Islet of Langerhans (tissue), 1 donor: ENCODE measurements around the gene NLRP8.
"Not testable (repeated sequence)": the region's sequence is repeated elsewhere in the genome, so short reads cannot be mapped to it uniquely, and the experiment has no call there.

Source experiments
- FAIRE-seq: peaks from one replicate; lab custom pipeline; 2011; peaks lifted over from hg19 to GRCh38; lab: Jason Lieb, UNC

Gene NLRP8

GRCh38 chr19:55947532-55947931 is at the start of gene NLRP8:
TSS of gene NLRP8 (plus strand) at chr19:55947832.
- FAIRE-seq = no peak

GRCh38 chr19:55898911-55899310 is 48.7 kb upstream of the NLRP8 start:
- no peak for FAIRE-seq

DNA sequence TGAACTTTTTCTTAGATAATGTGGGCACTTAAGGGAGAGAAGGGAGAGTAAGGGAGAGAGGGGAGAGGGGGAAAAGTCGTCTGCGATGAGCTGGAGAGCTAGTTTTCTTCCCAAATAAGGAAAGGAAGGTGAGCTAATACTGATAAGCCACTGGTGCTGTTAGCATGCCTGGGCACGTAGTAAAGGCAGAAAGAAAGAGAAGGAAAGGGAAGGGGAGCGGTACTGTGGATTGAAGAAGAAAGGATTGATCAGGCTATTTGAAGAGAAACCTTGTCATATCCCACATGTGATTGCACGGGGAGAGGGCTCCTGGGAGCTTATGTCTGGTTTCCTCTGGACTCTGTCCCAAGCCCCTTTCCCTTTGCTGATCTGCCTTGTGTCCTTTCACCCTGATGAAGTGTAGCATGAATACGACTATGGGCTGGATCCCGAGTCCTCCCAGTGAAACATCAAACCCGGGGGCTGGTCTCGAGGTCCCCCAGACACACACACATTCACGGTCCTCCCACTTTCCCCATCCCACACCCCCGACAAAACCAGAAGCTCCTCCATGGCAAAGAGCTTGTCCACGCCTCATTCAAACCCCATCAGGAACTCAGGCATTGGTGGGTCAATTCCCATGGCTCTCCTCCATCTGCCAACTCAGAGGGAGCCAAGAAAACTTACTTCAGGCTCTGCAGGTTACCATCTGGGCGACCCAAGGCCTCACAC is 46.1 kb upstream of the NLRP8 start:
- FAIRE-seq = no peak

GRCh38 chr19:55902080-55902751 is 45.4 kb upstream of the NLRP8 start:
- FAIRE-seq = no peak

DNA sequence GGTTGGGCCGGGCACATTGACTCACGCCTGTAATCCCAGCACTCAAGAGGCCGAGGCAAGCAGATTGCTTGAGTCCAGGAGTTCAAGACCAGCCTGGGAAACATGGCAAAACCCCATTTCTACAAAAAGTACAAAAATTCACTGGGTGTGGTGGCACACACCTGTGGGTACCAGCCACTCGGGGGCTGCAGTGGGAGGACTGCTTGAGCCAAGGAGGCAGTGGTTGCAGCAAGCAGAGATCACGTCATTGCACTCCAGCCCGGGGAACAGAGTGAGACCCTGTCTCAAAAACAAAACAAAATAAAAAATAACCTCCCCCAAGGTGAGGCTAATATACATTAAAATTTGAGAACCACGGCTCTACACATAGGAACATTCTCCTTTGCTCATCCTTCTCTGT is 40.3 kb upstream of the NLRP8 start:
- FAIRE-seq = no peak

- no peak for FAIRE-seq
Measured at GRCh38 chr19:55907746-55908145, 39.9 kb upstream of the NLRP8 start.

DNA sequence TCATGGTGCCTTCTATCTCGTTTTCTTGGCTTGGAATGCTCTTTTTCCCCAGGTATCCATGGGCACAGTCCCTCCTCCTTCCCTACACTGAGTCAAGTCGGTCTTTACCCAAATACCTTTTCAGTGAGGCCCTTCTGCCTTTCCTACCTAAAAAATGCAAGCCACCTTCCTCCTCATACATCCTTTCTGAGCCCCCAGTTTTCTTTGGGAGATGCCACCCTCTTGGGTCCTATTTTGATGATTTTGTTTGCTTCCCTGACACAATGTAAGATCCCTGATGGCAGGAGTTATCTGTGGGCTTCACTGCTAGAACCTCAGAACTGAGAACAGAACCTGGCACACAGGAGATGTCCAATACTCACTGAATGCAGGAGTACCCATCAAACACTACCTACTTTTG is 37.8 kb upstream of the NLRP8 start:
- no peak for FAIRE-seq

- no peak for FAIRE-seq
Measured at GRCh38 chr19:55912916-55913315, 34.7 kb upstream of the NLRP8 start.

DNA sequence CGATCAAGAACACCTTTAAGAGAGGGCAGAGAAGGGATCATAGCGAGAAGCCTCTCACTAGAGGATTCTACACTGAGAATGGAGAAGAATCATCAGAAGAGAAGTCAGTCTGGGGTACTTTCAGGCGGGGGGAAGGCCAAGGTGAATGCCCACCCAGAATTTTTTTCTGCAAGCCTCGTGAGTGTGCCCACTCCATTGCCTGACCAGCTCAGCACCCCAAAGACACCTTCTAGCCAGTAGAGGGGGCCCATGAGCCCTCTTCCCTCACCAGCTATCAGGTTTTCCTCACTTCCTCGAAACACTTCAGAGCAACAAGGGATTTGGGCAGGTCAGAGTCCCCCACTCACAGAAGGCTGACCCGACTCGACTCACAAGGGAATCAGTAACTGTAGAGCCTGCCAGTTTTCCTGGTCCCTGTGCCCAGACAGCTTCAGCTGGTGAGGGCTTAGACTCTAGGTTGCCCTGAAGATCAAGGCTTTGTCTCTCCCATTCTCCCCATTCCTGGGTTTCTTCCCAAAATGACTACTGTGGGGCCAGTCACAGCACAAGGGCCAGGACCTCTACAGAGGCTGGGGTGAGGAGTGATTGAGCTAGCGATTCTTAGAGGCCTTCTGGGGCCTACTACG is 33.9 kb upstream of the NLRP8 start:
- FAIRE-seq = no peak

- FAIRE-seq = no peak
Measured at GRCh38 chr19:55923556-55923955, 24.1 kb upstream of the NLRP8 start.

- FAIRE-seq = no peak
Measured at GRCh38 chr19:55927991-55928390, 19.6 kb upstream of the NLRP8 start.

GRCh38 chr19:55929258-55929657 is 18.4 kb upstream of the NLRP8 start:
- FAIRE-seq = not testable (repeated sequence)

DNA sequence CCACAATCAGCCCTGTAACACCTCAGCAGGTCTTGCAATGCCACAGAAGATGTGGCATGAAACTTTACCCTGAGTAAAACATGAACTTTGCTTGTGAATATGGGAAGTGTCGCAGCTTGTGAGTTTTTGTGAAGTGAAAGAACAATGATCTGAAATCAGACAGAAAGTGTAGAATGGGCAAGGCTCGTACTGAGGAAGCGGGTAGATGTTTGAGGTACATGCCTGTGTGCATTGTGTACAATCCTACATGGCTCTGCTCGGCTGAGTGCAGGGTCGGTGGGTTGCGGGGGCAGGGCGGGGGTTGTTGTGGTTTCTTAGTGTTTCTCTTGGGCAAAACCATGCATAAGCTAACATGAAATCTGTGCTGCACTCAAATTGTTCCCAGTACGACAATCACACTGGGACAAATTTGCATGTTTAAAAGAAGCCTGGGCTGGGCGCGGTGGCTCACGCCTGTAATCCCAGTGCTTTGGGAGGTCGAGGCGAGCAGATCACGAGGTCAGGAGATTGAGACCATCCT is 16.6 kb upstream of the NLRP8 start:
- FAIRE-seq = no peak

- no peak for FAIRE-seq
Measured at GRCh38 chr19:55931936-55932386, 15.7 kb upstream of the NLRP8 start, which contains the start of gene NLRP13. TSS of gene NLRP13 (minus strand) at chr19:55932336. CDS start at chr19:55932311, 25 bp downstream.

DNA sequence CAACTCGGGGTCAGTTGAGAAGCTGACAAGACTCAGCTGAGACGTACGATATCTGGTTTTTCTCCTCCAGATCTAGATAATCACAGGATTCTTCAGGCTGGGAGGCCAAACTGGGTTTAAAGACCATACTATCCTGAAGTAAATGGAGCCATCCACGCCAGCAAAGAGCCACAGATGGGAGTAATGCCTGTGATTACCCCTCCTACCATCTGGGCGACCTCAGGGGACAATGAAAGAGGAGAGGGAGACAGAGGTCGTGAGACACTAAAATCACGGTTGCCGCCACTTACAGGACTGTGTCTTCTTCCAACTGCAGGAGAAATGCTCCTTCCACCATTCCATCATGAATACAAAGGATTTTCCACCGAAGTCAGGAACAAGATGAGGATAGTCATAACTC is 12.4 kb upstream of the NLRP8 start:
- no peak for FAIRE-seq

GRCh38 chr19:55939206-55939605 is 8.4 kb upstream of the NLRP8 start:
- FAIRE-seq = no peak

- no peak for FAIRE-seq
Measured at GRCh38 chr19:55940306-55940705, 7.3 kb upstream of the NLRP8 start.

DNA sequence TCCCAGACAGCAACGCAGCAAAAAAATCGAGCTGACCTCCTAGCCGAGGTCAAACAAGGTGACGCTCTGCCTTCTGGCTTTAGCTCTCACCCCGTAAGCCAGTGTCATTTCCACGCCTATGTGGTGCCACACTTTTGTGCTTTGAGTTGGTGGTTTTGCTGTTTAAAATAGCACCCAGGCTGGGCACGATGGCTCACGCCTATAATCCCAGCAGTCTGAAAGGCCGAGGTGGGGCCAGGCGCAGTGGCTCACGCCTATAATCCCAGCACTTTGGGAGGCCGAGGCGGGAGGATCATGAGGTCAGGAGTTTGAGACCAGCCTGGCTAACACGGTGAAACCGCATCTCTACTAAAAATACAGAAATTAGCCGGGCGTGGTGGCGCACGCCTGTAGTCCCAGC is 2.9 kb downstream of the NLRP8 start:
- not testable (repeated sequence) for FAIRE-seq

DNA sequence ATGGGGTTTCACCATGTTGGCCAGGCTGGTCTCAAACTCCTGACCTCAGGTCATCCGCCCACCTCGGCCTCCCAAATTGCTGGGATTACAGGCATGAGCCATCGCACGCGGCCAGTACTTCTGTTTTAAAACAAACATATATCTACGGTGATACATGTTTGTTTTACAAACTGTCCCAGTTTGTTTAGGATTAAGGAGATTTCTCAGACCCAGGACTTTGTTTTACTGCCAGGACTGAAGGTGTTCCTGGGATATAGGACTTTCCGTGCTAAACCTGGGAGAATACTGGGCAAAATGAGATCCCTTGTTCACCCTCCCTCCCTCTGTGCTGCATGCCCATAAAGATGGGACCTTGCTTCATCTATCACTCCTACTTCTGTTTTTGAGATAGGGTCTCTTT is 8.8 kb downstream of the NLRP8 start:
- FAIRE-seq = no peak

GRCh38 chr19:55958356-55958755 is 10.7 kb downstream of the NLRP8 start:
- FAIRE-seq = no peak

GRCh38 chr19:55959996-55960675 is 12.5 kb downstream of the NLRP8 start:
- FAIRE-seq = no peak

DNA sequence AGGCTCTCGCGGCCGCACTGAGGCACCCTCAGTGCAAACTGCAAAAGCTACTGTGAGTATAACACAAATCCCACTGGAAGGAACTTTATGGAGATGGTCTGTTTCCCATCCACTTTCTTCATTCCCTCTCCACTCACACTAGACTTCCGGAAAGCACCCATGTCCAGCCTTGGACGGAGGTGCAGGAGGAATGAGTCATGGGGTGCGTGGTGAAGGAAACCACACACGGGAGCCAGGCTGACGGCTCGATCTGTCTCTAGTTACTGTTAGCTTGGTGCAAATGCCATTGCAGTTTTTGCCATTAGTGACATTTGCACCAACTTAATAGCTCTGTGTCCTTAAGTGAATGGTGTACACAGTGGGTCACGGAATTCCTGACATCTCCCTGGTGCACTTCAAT is 14.6 kb downstream of the NLRP8 start:
- no peak for FAIRE-seq

- no peak for FAIRE-seq
Measured at GRCh38 chr19:55973982-55974381, 26.4 kb downstream of the NLRP8 start.
